ENCODE data around the gene RNF17. TPM values are rescaled to one million over a fixed set of nuclear protein-coding genes. Genes with fewer than 3 reads are reported as not detected.

Gene RNF17
- total and polyA plus RNA-seq, 2 of the 8 experiments (the other 6 are each of a cell fraction or from before 2014, with no cell fraction given) = not detected

GRCh38 chr13:24748061-24748400, 15.9 kb upstream of the RNF17 start (continued):
- no peak for TF ChIP-seq CHD7 (IDR thresholded peaks at IDR 0.05; ENCODE audit: insufficient replicate concordance, low read length)
